Pancreas (tissue), 10 donors: ENCODE data around the gene ACSL6. TPM values are rescaled to one million over a fixed set of nuclear protein-coding genes. Genes with fewer than 3 reads are reported as not detected.

Experiments used
- ATAC-seq, 4 donors: fragments of 200-7000 bp; cut with Tn5 transposase; one replicate each; pipeline versions ENCODE4 v1.8.0 to v1.9.1; 2020; ENCODE audit warnings: mild to moderate bottlenecking in 4 of 4, moderate library complexity in 4 of 4
- DNase-seq, 6 donors: peaks; one replicate each; pipeline ENCODE4 v3.0.0-alpha.2; 2020
- FAIRE-seq: peaks from 2 replicates; lab custom pipeline; 2012; peaks lifted over from hg19 to GRCh38; lab: Jason Lieb, UNC
- H3K27ac ChIP-seq, 4 donors: fragments of 200-600 bp; sonication (generic); 1 replicate in 3 of 4; 2 replicates in 1 of 4; pipeline versions ENCODE4 v1.5.0 to v1.8.0; 2020
- H3K27me3 ChIP-seq, 4 donors: fragments of 200-600 bp; one replicate each; pipeline ENCODE4 v1.8.0; 2021
- H3K36me3 ChIP-seq, 3 donors: fragments of 200-600 bp; sonication (generic) in 1 of 3; one replicate each; pipeline versions ENCODE4 v1.5.0 to v1.8.0; 2020 to 2021
- H3K4me1 ChIP-seq, 3 donors: fragments of 200-600 bp; one replicate each; pipeline ENCODE4 v1.8.0; 2021
- H3K4me3 ChIP-seq, 4 donors: fragments of 200-600 bp; sonication (generic) in 2 of 4; one replicate each; pipeline versions ENCODE4 v1.5.0 to v1.8.0; 2020 to 2021
- H3K9me3 ChIP-seq, 4 donors: fragments of 200-600 bp; one replicate each; pipeline ENCODE4 v1.8.0; 2021
- WGBS, 2 donors: extraction: QIAGEN DNeasy Blood & Tissue Kit; methylation state at CpG; one replicate each; pipeline ENCODE4 v1.1.7; 2013; 5-methylcytosine and 5-hydroxymethylcytosine counted together
- intact Hi-C, 3 donors: fragments of 100-400 bp; cut with DNase I; formaldehyde crosslinking; loops; one replicate each; pipeline versions ENCODE4 v1.11.1 to v1.14.2; 2022
- polyA plus RNA-seq, 2 donors: library from polyadenylated mRNA; stranded (reverse); fragments of 200-250 nt; gene quantifications; one replicate each; pipeline ENCODE4 v1.2.3, GENCODE V29; 2013
- total RNA-seq, 6 donors: library from RNA; stranded (reverse); fragmentation: NEBNext Ultra II Directional in 4 of 6; extraction: Animal tissue kit (Norgen Biotek cat#: 25700) in 4 of 6; gene quantifications; one replicate each; pipeline versions ENCODE4 v1.2.1 to v1.2.4, GENCODE V29; 2021 to 2023
- TF ChIP-seq, protein P1 (sequence below), 4 donors: fragments of 200-600 bp; sonication (generic) in 3 of 4; IDR thresholded peaks; one replicate each; pipeline versions ENCODE4 v1.5.0 to v1.8.0; 2021; ENCODE audit warnings: antibody characterized with exemption in 4 of 4
- donor health status: healthy with polysubstance abuse.
- donor health status: DM: no; HTN: no; CAD: no; lungs with moderate emphysema.
- donor health status: DM: no; HTN: no; CAD: no.
- donor health status: control.
- donor health status: control.
- donor health status: Bipolar disorder and iron deficiency.
- donor health status: DM: yes; HTN: yes; CAD: no.
- donor health status: DM: no; HTN: no; CAD: no.
- donor health status: DM: no; HTN: no; CAD: no.
- donor health status: DM: yes; HTN: yes; CAD: no.

ACSL6 gene
- total and polyA plus RNA-seq, 8 donors = 0.83 to 3.3 (median 1.1) TPM

DNA sequence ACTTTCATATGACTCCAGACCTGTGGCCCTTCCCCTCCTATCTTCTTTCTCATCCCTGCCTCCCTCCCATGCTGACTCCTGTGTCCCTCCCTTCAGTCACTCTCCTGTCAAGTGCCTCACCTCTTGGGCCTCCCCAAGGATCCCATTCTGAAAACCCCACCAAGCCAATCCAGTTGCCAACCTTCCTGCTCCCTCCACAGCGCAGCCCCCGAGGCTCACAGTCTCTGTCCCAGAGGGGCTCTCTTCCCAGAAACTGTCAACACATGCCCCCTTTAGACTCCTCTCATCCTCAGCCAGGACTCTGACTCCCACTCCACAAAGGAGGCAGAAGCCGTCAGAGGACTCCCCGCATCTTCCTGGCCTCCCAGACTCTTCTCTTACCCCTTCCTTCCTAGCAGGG is 30.8 kb downstream of the ACSL6 start:
- Histone ChIP-seq H3K36me3 (no peaks in the 10 kb centered on the region), H3K4me3 (no peak overlapping the region), H3K9me3 (no peaks in the 10 kb centered on the region), H3K27ac (no peak overlapping the region), H3K4me1 (no peaks in the 10 kb centered on the region), H3K27me3 (no peaks in the 10 kb centered on the region)
- intact Hi-C loops = no loop called here
- no peak for FAIRE-seq
- WGBS, 2 donors = 83 to 84% methylated on average over 4 of the region's 4 CpGs
- DNase-seq = no peak
- ATAC-seq = no peak
- TF ChIP-seq, protein P1, sequence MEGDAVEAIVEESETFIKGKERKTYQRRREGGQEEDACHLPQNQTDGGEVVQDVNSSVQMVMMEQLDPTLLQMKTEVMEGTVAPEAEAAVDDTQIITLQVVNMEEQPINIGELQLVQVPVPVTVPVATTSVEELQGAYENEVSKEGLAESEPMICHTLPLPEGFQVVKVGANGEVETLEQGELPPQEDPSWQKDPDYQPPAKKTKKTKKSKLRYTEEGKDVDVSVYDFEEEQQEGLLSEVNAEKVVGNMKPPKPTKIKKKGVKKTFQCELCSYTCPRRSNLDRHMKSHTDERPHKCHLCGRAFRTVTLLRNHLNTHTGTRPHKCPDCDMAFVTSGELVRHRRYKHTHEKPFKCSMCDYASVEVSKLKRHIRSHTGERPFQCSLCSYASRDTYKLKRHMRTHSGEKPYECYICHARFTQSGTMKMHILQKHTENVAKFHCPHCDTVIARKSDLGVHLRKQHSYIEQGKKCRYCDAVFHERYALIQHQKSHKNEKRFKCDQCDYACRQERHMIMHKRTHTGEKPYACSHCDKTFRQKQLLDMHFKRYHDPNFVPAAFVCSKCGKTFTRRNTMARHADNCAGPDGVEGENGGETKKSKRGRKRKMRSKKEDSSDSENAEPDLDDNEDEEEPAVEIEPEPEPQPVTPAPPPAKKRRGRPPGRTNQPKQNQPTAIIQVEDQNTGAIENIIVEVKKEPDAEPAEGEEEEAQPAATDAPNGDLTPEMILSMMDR (IDR thresholded peaks at IDR 0.05) = no peak

DNA sequence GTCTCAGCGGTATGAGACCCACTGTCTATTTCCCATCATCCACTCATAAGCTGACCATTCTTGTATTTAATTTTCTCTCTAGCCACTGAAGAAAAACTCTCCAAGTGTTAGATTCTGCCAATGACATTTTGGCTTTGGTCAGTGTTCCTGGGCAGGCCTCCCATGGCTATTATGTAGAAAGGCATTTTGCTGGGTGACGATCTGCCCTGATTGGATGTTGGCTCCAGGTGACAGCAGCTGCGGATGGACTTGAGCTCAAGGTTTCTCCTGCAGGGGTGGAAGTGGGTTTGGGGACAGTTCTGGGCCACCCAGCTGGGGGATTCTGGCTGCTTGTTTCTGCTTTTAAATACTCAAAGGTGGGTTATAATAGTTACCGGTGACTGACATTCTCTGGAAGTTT is 31.6 kb downstream of the ACSL6 start:
- Histone ChIP-seq H3K27me3 (no peaks in the 10 kb centered on the region), H3K9me3 (no peaks in the 10 kb centered on the region), H3K4me1 (no peaks in the 10 kb centered on the region), H3K36me3 (no peaks in the 10 kb centered on the region), H3K4me3 (no peak overlapping the region), H3K27ac (no peak overlapping the region)
- ATAC-seq (no peak), DNase-seq (no peak), FAIRE-seq (no peak)
- 68 to 79% methylated on average over 4 of the region's 4 CpGs for WGBS, 2 donors
- intact Hi-C loops = no loop called here
- TF ChIP-seq, protein P1 (IDR thresholded peaks at IDR 0.05) = no peak

DNA sequence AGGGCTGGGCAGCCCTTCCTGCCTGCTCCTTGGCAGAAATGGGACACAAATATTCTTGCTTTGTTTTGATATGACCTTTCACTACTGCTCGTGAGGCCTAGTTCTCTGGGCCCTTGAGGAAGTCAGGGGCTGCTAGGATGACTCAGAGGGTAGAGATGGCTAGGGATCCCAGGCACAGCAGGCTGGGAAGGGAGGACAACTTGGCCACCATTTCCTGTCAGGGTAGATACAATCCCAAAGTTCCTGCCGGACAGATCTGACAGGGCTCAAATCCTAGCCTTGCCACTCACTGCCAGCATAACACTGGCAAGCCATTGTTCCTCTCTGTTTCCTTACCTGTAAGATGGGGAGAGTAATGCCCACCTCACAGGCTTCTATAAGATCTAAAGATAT is 34.2 kb downstream of the ACSL6 start:
- H3K9me3 ChIP-seq = no peaks in the 10 kb centered on the region
- H3K4me1 ChIP-seq = no peaks in the 10 kb centered on the region
- FAIRE-seq (no peak), ATAC-seq (no peak), DNase-seq (no peak)
- H3K4me3 ChIP-seq = no peak overlapping the region
- 77 to 84% methylated on average over 2 of the region's 2 CpGs for WGBS, 2 donors
- intact Hi-C loops = no loop called here
- no peaks in the 10 kb centered on the region for H3K36me3 ChIP-seq
- H3K27ac ChIP-seq = no peak overlapping the region
- no peaks in the 10 kb centered on the region for H3K27me3 ChIP-seq
- TF ChIP-seq, protein P1 (IDR thresholded peaks at IDR 0.05) = no peak

DNA sequence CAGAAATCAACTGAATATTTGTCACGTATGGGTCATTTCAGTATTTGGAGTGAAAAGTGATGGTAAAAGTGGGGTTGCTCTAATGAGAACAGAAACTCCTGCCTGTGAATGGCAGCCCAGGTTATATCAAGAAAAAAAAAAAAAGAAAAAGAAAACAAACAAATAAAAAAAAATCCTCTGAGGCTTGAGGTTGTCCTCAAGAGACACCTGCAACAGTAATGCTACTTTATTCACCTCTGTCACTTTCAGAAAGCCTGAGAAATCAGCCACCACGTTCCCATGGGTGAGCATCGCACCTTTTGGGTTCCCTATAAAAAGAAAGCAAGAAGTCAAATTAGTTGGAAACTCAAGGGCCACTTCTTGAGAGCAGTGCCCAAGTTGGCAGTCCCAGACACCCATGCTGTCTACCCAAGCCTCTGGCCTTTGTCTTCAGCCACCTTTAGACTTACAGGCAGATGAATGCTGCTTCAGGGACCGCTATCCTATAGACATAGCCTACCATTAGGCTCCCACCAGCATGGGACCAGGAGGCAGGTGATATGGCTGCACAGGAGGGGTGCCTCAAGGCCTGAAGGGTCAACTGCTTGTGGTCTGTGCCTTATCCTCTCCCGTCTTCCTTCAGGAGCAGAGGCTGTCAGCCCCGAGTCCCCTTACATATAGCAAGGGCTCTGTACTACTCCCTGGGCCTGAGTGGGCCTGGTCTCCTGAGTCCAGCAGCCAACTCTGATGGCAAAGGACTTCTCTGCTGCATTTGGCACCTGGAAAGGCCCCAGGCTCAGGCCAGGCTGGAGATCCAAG is 34.8 kb downstream of the ACSL6 start:
- no peak for DNase-seq

More for the DNA sequence above, 34.8 kb downstream of the ACSL6 start:
- ATAC-seq = no peak
- H3K4me3 ChIP-seq = no peak overlapping the region
- H3K27ac ChIP-seq = no peak overlapping the region
- WGBS, 2 donors = 90 to 94% methylated on average over 6 of the region's 6 CpGs
- TF ChIP-seq, protein P1 (IDR thresholded peaks at IDR 0.05) = no peak
- H3K36me3 ChIP-seq = no peaks in the 10 kb centered on the region
- intact Hi-C loops = no loop called here
- H3K4me1 ChIP-seq = no peaks in the 10 kb centered on the region
- no peaks in the 10 kb centered on the region for H3K27me3 ChIP-seq
- FAIRE-seq = no peak
- no peaks in the 10 kb centered on the region for H3K9me3 ChIP-seq
